Measurements from ENCODE around the gene RPS23. TPM values are rescaled to one million over a fixed set of nuclear protein-coding genes. Genes with fewer than 3 reads are reported as not detected.

The RPS23 gene
- total RNA-seq, 5 donors from 2014 or later (not counting 1 experiment from before 2014, with no cell fraction given), result 2,916 to 3,772 (median 3,224) TPM

DNA sequence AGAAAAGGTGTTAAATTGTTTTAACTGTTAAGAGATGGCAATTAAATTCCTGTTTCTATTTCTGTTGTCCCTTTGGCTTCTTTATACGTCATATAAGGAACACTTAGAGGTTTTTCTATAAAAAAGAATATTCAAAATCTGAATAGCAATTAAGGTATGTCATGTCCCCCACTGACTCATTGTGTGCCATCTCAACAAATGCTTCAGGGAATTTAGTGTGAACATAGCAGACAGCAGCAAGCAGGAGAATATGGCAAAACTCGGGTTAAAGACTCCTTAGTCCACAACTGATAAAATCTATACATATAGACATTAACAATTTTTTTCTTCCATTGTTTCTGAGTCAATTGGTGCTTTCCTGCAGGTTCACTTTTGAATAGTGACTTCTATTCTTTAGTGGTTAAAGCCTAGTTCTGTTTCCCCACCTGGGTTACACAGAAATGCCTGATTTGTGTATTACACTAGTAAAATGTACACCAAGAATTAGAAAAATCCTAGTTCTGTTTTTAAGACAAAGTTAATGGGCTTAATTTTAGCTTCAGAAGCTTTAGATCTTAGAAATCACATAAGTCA, 17.9 kb upstream of the RPS23 start:
- ATAC-seq (replicated peaks in 1 of 4) (no peak), DNase-seq (no peak)
- Histone ChIP-seq H3K27me3 (replicated peaks in 1 of 2; ENCODE audit: control insufficient read depth in 2 of 2, extremely low read depth in 1 of 2, insufficient read depth in 2 of 2, low read length in 1 of 2) (no peaks in the 10 kb centered on the region), H3K27ac (ENCODE audit: low read length) (no peak overlapping the region), H3K4me1 (ENCODE audit: control insufficient read depth in 1 of 2, extremely low read depth in 1 of 2, insufficient read depth in 2 of 2, low read length in 2 of 2) (no peaks in the 10 kb centered on the region), H3K36me3 (ENCODE audit: control insufficient read depth in 2 of 2, extremely low read depth in 1 of 2, insufficient read depth in 1 of 2, low read length in 1 of 2) (no peaks in the 10 kb centered on the region), H3K9me3 (no peaks in the 10 kb centered on the region), H3K4me3 (ENCODE audit: control insufficient read depth in 1 of 2, extremely low read depth in 1 of 2, low read length in 1 of 2) (no peak overlapping the region)
- CTCF ChIA-PET, result no interaction called here
- Mint-ChIP-seq H3K36me3 (no peaks in the 10 kb centered on the region), H3K4me3 (no peak overlapping the region), H3K4me1 (no peaks in the 10 kb centered on the region), H3K27me3 (no peaks in the 10 kb centered on the region), H3K27ac (no peak overlapping the region), H3K9me3 (peaks cover 0 to 3% (median 3%) of the 10 kb centered on the region in 3 donors)
- POLR2A ChIA-PET, result interaction anchor here in 1 of 2 donors (0.5 kb wide), 1 partner anchor 777 kb away, joined by 3 read pairs; no protein-coding TSS in a partner anchor
- WGBS (ENCODE audit: insufficient coverage), result no CpG with 5 or more reads among the region's 2 CpGs

DNA sequence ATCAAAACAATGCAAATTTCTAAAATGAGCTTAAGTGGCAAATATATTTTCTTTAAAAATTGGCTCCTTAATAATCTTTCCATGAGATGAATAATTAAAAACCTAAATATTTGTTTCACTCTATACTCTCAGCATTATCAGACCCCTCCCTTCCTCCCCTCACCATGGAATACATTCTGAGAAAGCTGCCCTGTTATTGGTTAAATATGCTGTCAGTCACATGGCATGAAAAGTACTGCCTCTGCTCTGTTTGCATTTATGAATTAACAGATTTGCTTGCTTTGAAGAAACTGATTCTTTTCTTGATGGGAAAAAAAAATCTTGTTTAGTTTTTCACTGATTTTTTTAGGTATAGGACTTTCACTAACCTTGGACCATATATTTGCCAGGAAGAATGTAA, 17.0 kb upstream of the RPS23 start:
- Histone ChIP-seq H3K4me3 (ENCODE audit: control insufficient read depth in 1 of 2, extremely low read depth in 1 of 2, low read length in 1 of 2) (no peak overlapping the region), H3K9me3 (no peaks in the 10 kb centered on the region), H3K4me1 (ENCODE audit: control insufficient read depth in 1 of 2, extremely low read depth in 1 of 2, insufficient read depth in 2 of 2, low read length in 2 of 2) (no peaks in the 10 kb centered on the region), H3K27me3 (replicated peaks in 1 of 2; ENCODE audit: control insufficient read depth in 2 of 2, extremely low read depth in 1 of 2, insufficient read depth in 2 of 2, low read length in 1 of 2) (no peaks in the 10 kb centered on the region), H3K36me3 (ENCODE audit: control insufficient read depth in 2 of 2, extremely low read depth in 1 of 2, insufficient read depth in 1 of 2, low read length in 1 of 2) (no peaks in the 10 kb centered on the region), H3K27ac (ENCODE audit: low read length) (no peak overlapping the region)
- POLR2A ChIA-PET, result no interaction called here
- Mint-ChIP-seq H3K4me3 (no peak overlapping the region), H3K4me1 (no peaks in the 10 kb centered on the region), H3K27me3 (no peaks in the 10 kb centered on the region), H3K27ac (no peak overlapping the region), H3K36me3 (no peaks in the 10 kb centered on the region), H3K9me3 (peaks cover 0 to 3% (median 3%) of the 10 kb centered on the region in 3 donors)
- CTCF ChIA-PET, result no interaction called here
- no peak for DNase-seq
- no peak for ATAC-seq (replicated peaks in 1 of 4)

DNA sequence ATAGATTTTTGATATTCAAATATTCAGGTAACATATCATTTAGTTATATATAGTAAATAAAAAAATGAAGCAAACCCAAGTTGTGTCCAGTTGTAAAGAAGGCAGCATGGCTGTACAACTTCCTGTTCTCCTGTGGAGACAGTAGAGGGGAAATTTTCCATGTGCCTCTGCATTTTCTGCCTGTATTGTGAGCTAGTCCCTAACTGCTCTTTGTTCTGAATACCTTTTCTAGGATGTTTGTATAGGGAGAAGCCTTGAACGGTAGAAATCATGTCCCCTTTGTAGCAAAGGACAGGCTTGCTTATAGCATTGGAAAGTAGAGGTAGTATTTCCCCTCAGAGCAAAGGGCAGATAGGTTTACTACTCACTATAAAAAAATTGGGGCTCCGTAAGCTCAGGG, 13.3 kb upstream of the RPS23 start:
- no peaks in the 10 kb centered on the region for H3K4me1 ChIP-seq (ENCODE audit: control insufficient read depth in 1 of 2, extremely low read depth in 1 of 2, insufficient read depth in 2 of 2, low read length in 2 of 2)
- ChIA-PET CTCF (interaction anchor here in 1 of 2 donors (0.6 kb wide), 1 partner anchor 324 kb away, joined by 3 read pairs; no protein-coding TSS in a partner anchor), POLR2A (no interaction called here)
- no peaks in the 10 kb centered on the region for H3K27me3 ChIP-seq (replicated peaks in 1 of 2; ENCODE audit: control insufficient read depth in 2 of 2, extremely low read depth in 1 of 2, insufficient read depth in 2 of 2, low read length in 1 of 2)
- Mint-ChIP-seq H3K27ac (no peak overlapping the region), H3K4me1 (no peaks in the 10 kb centered on the region), H3K36me3 (no peaks in the 10 kb centered on the region), H3K4me3 (no peak overlapping the region), H3K27me3 (no peaks in the 10 kb centered on the region), H3K9me3 (no peaks in the 10 kb centered on the region)
- ATAC-seq (replicated peaks in 1 of 4) (no peak), DNase-seq (no peak)
- no peak overlapping the region for H3K27ac ChIP-seq (ENCODE audit: low read length)
- H3K9me3 ChIP-seq, result no peaks in the 10 kb centered on the region
- H3K36me3 ChIP-seq (ENCODE audit: control insufficient read depth in 2 of 2, extremely low read depth in 1 of 2, insufficient read depth in 1 of 2, low read length in 1 of 2), result no peaks in the 10 kb centered on the region
- no peak overlapping the region for H3K4me3 ChIP-seq (ENCODE audit: control insufficient read depth in 1 of 2, extremely low read depth in 1 of 2, low read length in 1 of 2)
- 100% methylated on average over 1 of the region's 2 CpGs for WGBS (ENCODE audit: insufficient coverage)

DNA sequence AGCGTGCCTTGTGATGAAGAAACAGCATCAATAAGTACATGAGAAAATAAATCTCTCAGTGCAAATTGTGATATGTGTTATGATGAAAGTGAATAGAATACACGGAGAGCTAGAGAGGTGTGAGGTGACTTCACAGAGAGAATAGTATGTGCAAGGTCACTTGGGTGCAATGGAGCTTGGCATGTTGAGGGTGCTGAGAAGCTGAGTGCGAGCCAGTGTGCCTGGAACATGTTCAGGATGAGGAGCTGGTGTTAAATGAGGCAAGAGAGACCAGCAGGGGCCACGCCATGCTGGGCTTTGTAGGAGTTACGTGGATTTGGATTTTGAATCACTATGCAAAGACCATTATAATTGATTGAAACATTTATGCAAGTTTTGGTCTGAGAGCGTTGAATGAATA, 12.8 kb upstream of the RPS23 start:
- Mint-ChIP-seq H3K9me3 (no peaks in the 10 kb centered on the region), H3K4me3 (no peak overlapping the region), H3K36me3 (no peaks in the 10 kb centered on the region), H3K27ac (no peak overlapping the region), H3K4me1 (no peaks in the 10 kb centered on the region), H3K27me3 (no peaks in the 10 kb centered on the region)
- Histone ChIP-seq H3K4me1 (ENCODE audit: control insufficient read depth in 1 of 2, extremely low read depth in 1 of 2, insufficient read depth in 2 of 2, low read length in 2 of 2) (no peaks in the 10 kb centered on the region), H3K9me3 (no peaks in the 10 kb centered on the region), H3K36me3 (ENCODE audit: control insufficient read depth in 2 of 2, extremely low read depth in 1 of 2, insufficient read depth in 1 of 2, low read length in 1 of 2) (no peaks in the 10 kb centered on the region), H3K4me3 (ENCODE audit: control insufficient read depth in 1 of 2, extremely low read depth in 1 of 2, low read length in 1 of 2) (no peak overlapping the region), H3K27ac (ENCODE audit: low read length) (no peak overlapping the region), H3K27me3 (replicated peaks in 1 of 2; ENCODE audit: control insufficient read depth in 2 of 2, extremely low read depth in 1 of 2, insufficient read depth in 2 of 2, low read length in 1 of 2) (no peaks in the 10 kb centered on the region)
- DNase-seq (no peak), ATAC-seq (replicated peaks in 1 of 4) (no peak)
- CTCF ChIA-PET, result no interaction called here
- POLR2A ChIA-PET, result no interaction called here
- 94% methylated on average over 2 of the region's 6 CpGs for WGBS (ENCODE audit: insufficient coverage)

DNA sequence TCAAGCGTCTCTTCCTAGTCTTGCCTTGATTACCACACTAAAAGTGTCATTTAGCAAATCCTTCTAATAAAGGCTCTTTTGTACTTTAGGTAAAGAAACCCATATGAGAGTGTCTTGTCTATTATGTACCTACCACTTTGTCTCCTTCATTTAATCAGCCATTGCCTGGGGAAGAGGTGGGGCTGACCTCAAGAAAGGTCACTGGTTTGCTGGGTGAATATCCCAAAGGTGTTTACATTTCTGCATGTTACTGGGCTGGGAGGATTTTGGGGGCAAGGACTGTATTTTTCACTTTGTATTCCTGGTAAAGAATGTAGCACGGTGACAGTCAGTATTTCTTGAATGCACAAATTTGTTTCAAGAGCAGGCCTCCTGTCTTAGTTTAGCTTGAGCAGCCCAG, 11.9 kb upstream of the RPS23 start:
- ATAC-seq (replicated peaks in 1 of 4) (no peak), DNase-seq (no peak)
- H3K27me3 Mint-ChIP-seq, result no peaks in the 10 kb centered on the region
- ChIA-PET CTCF (interaction anchor here in 1 of 2 donors (0.6 kb wide), 1 partner anchor 33 kb away, joined by 4 read pairs; no protein-coding TSS in a partner anchor), POLR2A (no interaction called here)
- 100% methylated on average over 1 of the region's 2 CpGs for WGBS (ENCODE audit: insufficient coverage)
- no peak overlapping the region for H3K4me3 ChIP-seq (ENCODE audit: control insufficient read depth in 1 of 2, extremely low read depth in 1 of 2, low read length in 1 of 2)
- no peaks in the 10 kb centered on the region for H3K9me3 ChIP-seq
- no peaks in the 10 kb centered on the region for H3K4me1 Mint-ChIP-seq
- H3K27ac ChIP-seq (ENCODE audit: low read length), result no peak overlapping the region
- H3K9me3 Mint-ChIP-seq, result no peaks in the 10 kb centered on the region
- H3K27me3 ChIP-seq (replicated peaks in 1 of 2; ENCODE audit: control insufficient read depth in 2 of 2, extremely low read depth in 1 of 2, insufficient read depth in 2 of 2, low read length in 1 of 2), result no peaks in the 10 kb centered on the region
- no peak overlapping the region for H3K4me3 Mint-ChIP-seq
- H3K27ac Mint-ChIP-seq, result no peak overlapping the region
- H3K4me1 ChIP-seq (ENCODE audit: control insufficient read depth in 1 of 2, extremely low read depth in 1 of 2, insufficient read depth in 2 of 2, low read length in 2 of 2), result no peaks in the 10 kb centered on the region
- H3K36me3 ChIP-seq (ENCODE audit: control insufficient read depth in 2 of 2, extremely low read depth in 1 of 2, insufficient read depth in 1 of 2, low read length in 1 of 2), result no peaks in the 10 kb centered on the region
- H3K36me3 Mint-ChIP-seq, result no peaks in the 10 kb centered on the region

DNA sequence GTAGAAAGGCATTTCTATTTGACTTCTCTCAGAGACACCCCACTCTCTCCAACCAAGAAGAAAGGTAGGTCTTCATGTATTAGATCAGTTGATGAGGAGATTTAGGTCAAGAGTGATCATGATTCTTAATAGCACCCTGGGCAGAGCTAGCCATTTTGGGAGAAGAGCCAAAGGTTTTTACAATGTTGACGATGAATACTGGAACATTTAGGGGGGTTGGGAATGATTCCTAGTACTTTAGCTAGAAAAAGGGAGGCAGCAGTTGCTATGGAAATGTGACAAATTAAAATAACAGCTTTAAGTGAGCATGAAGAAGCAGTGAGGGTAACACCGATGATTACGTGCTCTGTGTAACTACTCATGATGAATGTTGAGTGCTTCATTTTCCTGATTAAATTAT, 9.5 kb upstream of the RPS23 start:
- no peaks in the 10 kb centered on the region for H3K9me3 ChIP-seq
- no peaks in the 10 kb centered on the region for H3K27me3 ChIP-seq (replicated peaks in 1 of 2; ENCODE audit: control insufficient read depth in 2 of 2, extremely low read depth in 1 of 2, insufficient read depth in 2 of 2, low read length in 1 of 2)
- no peak overlapping the region for H3K4me3 ChIP-seq (ENCODE audit: control insufficient read depth in 1 of 2, extremely low read depth in 1 of 2, low read length in 1 of 2)
- no peak for ATAC-seq (replicated peaks in 1 of 4)
- no peaks in the 10 kb centered on the region for H3K36me3 ChIP-seq (ENCODE audit: control insufficient read depth in 2 of 2, extremely low read depth in 1 of 2, insufficient read depth in 1 of 2, low read length in 1 of 2)
- H3K4me1 ChIP-seq (ENCODE audit: control insufficient read depth in 1 of 2, extremely low read depth in 1 of 2, insufficient read depth in 2 of 2, low read length in 2 of 2), result no peaks in the 10 kb centered on the region
- Mint-ChIP-seq H3K4me3 (no peak overlapping the region), H3K27ac (no peak overlapping the region), H3K4me1 (no peaks in the 10 kb centered on the region), H3K27me3 (no peaks in the 10 kb centered on the region), H3K9me3 (no peaks in the 10 kb centered on the region), H3K36me3 (no peaks in the 10 kb centered on the region)
- 100% methylated on average over 1 of the region's 3 CpGs for WGBS (ENCODE audit: insufficient coverage)
- ChIA-PET CTCF (interaction anchor here in 1 of 2 donors (0.7 kb wide), 1 partner anchor 10 kb away, joined by 4 read pairs; no protein-coding TSS in a partner anchor), POLR2A (no interaction called here)
- DNase-seq, result no peak
- no peak overlapping the region for H3K27ac ChIP-seq (ENCODE audit: low read length)

DNA sequence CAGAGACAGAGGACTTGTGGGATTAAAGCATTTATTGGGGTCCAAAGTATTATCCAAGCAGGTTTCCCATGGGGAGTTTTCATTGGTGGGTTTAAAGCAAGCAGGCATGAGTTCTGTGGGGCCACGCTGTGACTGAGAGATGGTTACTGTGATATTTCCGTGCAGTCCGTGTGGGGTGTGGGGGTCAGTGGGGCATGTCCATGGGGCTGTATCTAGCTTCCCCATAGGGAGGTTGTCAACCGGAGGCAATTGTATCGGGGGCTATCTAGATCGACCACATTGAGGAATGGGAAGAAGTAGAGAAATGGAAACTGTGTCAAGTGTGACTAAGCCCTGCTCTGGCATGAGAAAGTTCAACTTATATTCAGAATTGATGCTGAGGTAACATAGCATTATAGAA, 7.1 kb upstream of the RPS23 start:
- Mint-ChIP-seq H3K9me3 (no peaks in the 10 kb centered on the region), H3K27me3 (no peaks in the 10 kb centered on the region), H3K4me3 (no peak overlapping the region), H3K27ac (no peak overlapping the region), H3K36me3 (no peaks in the 10 kb centered on the region), H3K4me1 (peaks cover 0 to 1% (median 0%) of the 10 kb centered on the region in 3 donors)
- Histone ChIP-seq H3K4me1 (ENCODE audit: control insufficient read depth in 1 of 2, extremely low read depth in 1 of 2, insufficient read depth in 2 of 2, low read length in 2 of 2) (no peaks in the 10 kb centered on the region), H3K36me3 (ENCODE audit: control insufficient read depth in 2 of 2, extremely low read depth in 1 of 2, insufficient read depth in 1 of 2, low read length in 1 of 2) (no peaks in the 10 kb centered on the region), H3K4me3 (ENCODE audit: control insufficient read depth in 1 of 2, extremely low read depth in 1 of 2, low read length in 1 of 2) (no peak overlapping the region), H3K27ac (ENCODE audit: low read length) (no peak overlapping the region), H3K9me3 (no peaks in the 10 kb centered on the region), H3K27me3 (replicated peaks in 1 of 2; ENCODE audit: control insufficient read depth in 2 of 2, extremely low read depth in 1 of 2, insufficient read depth in 2 of 2, low read length in 1 of 2) (no peaks in the 10 kb centered on the region)
- DNase-seq, result no peak
- WGBS (ENCODE audit: insufficient coverage), result 88% methylated on average over 3 of the region's 6 CpGs
- CTCF ChIA-PET, result no interaction called here
- ATAC-seq (replicated peaks in 1 of 4), result no peak
- POLR2A ChIA-PET, result no interaction called here

Data from T-cell (primary cell).